ENCODE data around the gene PCGF2. TPM values are rescaled to one million over a fixed set of nuclear protein-coding genes. Genes with fewer than 3 reads are reported as not detected.

PCGF2 gene
- total RNA-seq, 2 experiments from 2014 or later: 2.6 to 3.3 TPM

- peaks cover 10% of the 10 kb centered on the region for H3K27me3 Mint-ChIP-seq
- no peak overlapping the region for H3K27ac Mint-ChIP-seq
- H3K4me1 Mint-ChIP-seq: peaks cover 13% of the 10 kb centered on the region
- ChIA-PET POLR2A (no interaction called here), CTCF (no interaction called here)
- H3K9me3 Mint-ChIP-seq: no peaks in the 10 kb centered on the region
- DNase-seq: no peak
- H3K4me3 Mint-ChIP-seq: no peak overlapping the region
- H3K36me3 Mint-ChIP-seq (ENCODE audit: low read depth): no peaks in the 10 kb centered on the region
Observed at GRCh38 chr17:38740806-38741205, 7.3 kb downstream of the PCGF2 start.

GRCh38 chr17:38740044-38740443 is 8.1 kb downstream of the PCGF2 start:
- H3K9me3 Mint-ChIP-seq: no peaks in the 10 kb centered on the region
- POLR2A ChIA-PET: no interaction called here
- peaks cover 19% of the 10 kb centered on the region for H3K4me1 Mint-ChIP-seq
- peaks cover 5% of the 10 kb centered on the region for H3K27me3 Mint-ChIP-seq
- H3K36me3 Mint-ChIP-seq (ENCODE audit: low read depth): no peaks in the 10 kb centered on the region
- CTCF ChIA-PET: no interaction called here
- no peak overlapping the region for H3K27ac Mint-ChIP-seq
- DNase-seq: no peak
- H3K4me3 Mint-ChIP-seq: no peak overlapping the region

- H3K27me3 Mint-ChIP-seq: peaks cover 5% of the 10 kb centered on the region
- CTCF ChIA-PET: no interaction called here
Observed at GRCh38 chr17:38739305-38739704, 8.8 kb downstream of the PCGF2 start.

GRCh38 chr17:38738686-38739085 is 9.4 kb downstream of the PCGF2 start:
- DNase-seq: no peak
- Mint-ChIP-seq H3K4me3 (no peak overlapping the region), H3K27me3 (peaks cover 5% of the 10 kb centered on the region), H3K9me3 (no peaks in the 10 kb centered on the region), H3K4me1 (peaks cover 27% of the 10 kb centered on the region), H3K27ac (no peak overlapping the region), H3K36me3 (ENCODE audit: low read depth) (peaks cover under 1% of the 10 kb centered on the region)
- ChIA-PET CTCF (interaction anchor here (0.8 kb wide), 1 partner anchor 20 kb away, joined by 4 read pairs; no protein-coding TSS in a partner anchor), POLR2A (no interaction called here)

More at GRCh38 chr17:38739305-38739704, 8.8 kb downstream of the PCGF2 start:
- POLR2A ChIA-PET: no interaction called here
- Mint-ChIP-seq H3K4me1 (peaks cover 22% of the 10 kb centered on the region), H3K4me3 (no peak overlapping the region), H3K9me3 (no peaks in the 10 kb centered on the region), H3K27ac (no peak overlapping the region), H3K36me3 (ENCODE audit: low read depth) (no peaks in the 10 kb centered on the region)
- no peak for DNase-seq

GRCh38 chr17:38738007-38738662 is 10.0 kb downstream of the PCGF2 start:
- Mint-ChIP-seq H3K36me3 (ENCODE audit: low read depth) (peaks cover 3% of the 10 kb centered on the region), H3K4me3 (no peak overlapping the region), H3K4me1 (peaks cover 28% of the 10 kb centered on the region), H3K9me3 (no peaks in the 10 kb centered on the region), H3K27me3 (peaks cover 5% of the 10 kb centered on the region), H3K27ac (no peak overlapping the region)
- CTCF ChIA-PET: interaction anchor here (0.6 to 4.8 kb wide), 4 partner anchors 11 to 1351 kb away, joined by 3 to 86 read pairs (median 4); partner anchors contain the start of gene EPOP
- POLR2A ChIA-PET: interaction anchor here (1.4 kb wide), 1 partner anchor 10 kb away, joined by 6 read pairs; no protein-coding TSS in a partner anchor
- no peak for DNase-seq

GRCh38 chr17:38735161-38735997 is 12.8 kb downstream of the PCGF2 start:
- CTCF ChIA-PET: interaction anchor here (0.5 to 4.8 kb wide), 32 partner anchors 8 to 888 kb away, joined by 3 to 86 read pairs (median 4); partner anchors contain the start of genes EPOP, MLLT6, PSMB3 and RPL19
- peak; percentile 74 for DNase-seq
- peaks cover 43% of the 10 kb centered on the region for H3K4me1 Mint-ChIP-seq
- POLR2A ChIA-PET: interaction anchor here (0.7 to 3.4 kb wide), 7 partner anchors 13 to 66 kb away, joined by 3 to 22 read pairs (median 6); partner anchors contain the start of genes EPOP, MLLT6 and PSMB3
- no peak overlapping the region for H3K27ac Mint-ChIP-seq
- peaks cover 3% of the 10 kb centered on the region for H3K27me3 Mint-ChIP-seq
- no peak overlapping the region for H3K4me3 Mint-ChIP-seq
- H3K9me3 Mint-ChIP-seq: no peaks in the 10 kb centered on the region
- peaks cover 13% of the 10 kb centered on the region for H3K36me3 Mint-ChIP-seq (ENCODE audit: low read depth)

- DNase-seq: no peak
- H3K27ac Mint-ChIP-seq: peak overlapping the region; percentile 28
- POLR2A ChIA-PET: interaction anchor here (0.7 to 3.4 kb wide), 6 partner anchors 18 to 65 kb away, joined by 3 to 22 read pairs (median 5); partner anchors contain the start of genes EPOP, MLLT6 and PSMB3
- no peak overlapping the region for H3K4me3 Mint-ChIP-seq
- no peaks in the 10 kb centered on the region for H3K9me3 Mint-ChIP-seq
- H3K4me1 Mint-ChIP-seq: peaks cover 46% of the 10 kb centered on the region
- CTCF ChIA-PET: interaction anchor here (0.6 to 4.8 kb wide), 24 partner anchors 10 to 887 kb away, joined by 3 to 86 read pairs (median 6); partner anchors contain the start of genes EPOP, MLLT6, PSMB3 and RPL23
- H3K36me3 Mint-ChIP-seq (ENCODE audit: low read depth): peaks cover 16% of the 10 kb centered on the region
- H3K27me3 Mint-ChIP-seq: peaks cover 2% of the 10 kb centered on the region
Observed at GRCh38 chr17:38733982-38734973, 13.9 kb downstream of the PCGF2 start.

GRCh38 chr17:38733282-38733981 is 14.7 kb downstream of the PCGF2 start:
- peaks cover 24% of the 10 kb centered on the region for H3K36me3 Mint-ChIP-seq (ENCODE audit: low read depth)
- H3K27ac Mint-ChIP-seq: peak overlapping the region; percentile 63
- no peaks in the 10 kb centered on the region for H3K9me3 Mint-ChIP-seq
- no peak for DNase-seq
- POLR2A ChIA-PET: interaction anchor here (3.4 kb wide), 1 partner anchor 58 kb away, joined by 15 read pairs; the partner anchor contains the start of gene EPOP
- H3K27me3 Mint-ChIP-seq: no peaks in the 10 kb centered on the region
- CTCF ChIA-PET: interaction anchor here (2.5 to 4.8 kb wide), 2 partner anchors 27 to 57 kb away, joined by 17 to 86 read pairs; partner anchors contain the start of gene EPOP
- H3K4me1 Mint-ChIP-seq: peaks cover 55% of the 10 kb centered on the region
- peak overlapping the region; percentile 11 for H3K4me3 Mint-ChIP-seq

GRCh38 chr17:38732376-38733281 is 15.5 kb downstream of the PCGF2 start:
- peak overlapping the region; percentile 73 for H3K27ac Mint-ChIP-seq
- H3K36me3 Mint-ChIP-seq (ENCODE audit: low read depth): peaks cover 32% of the 10 kb centered on the region
- ChIA-PET POLR2A (interaction anchor here (1.1 to 4.8 kb wide), 7 partner anchors 13 to 173 kb away, joined by 3 to 52 read pairs (median 10); partner anchors contain the start of genes EPOP, MLLT6 and RPL23), CTCF (interaction anchor here (1.8 to 2.6 kb wide), 3 partner anchors 26 to 175 kb away, joined by 5 to 18 read pairs (median 9); no protein-coding TSS in a partner anchor)
- DNase-seq: no peak
- no peaks in the 10 kb centered on the region for H3K27me3 Mint-ChIP-seq
- no peaks in the 10 kb centered on the region for H3K9me3 Mint-ChIP-seq
- peak overlapping the region; percentile 99 for H3K4me3 Mint-ChIP-seq
- H3K4me1 Mint-ChIP-seq: peaks cover 63% of the 10 kb centered on the region

- H3K27me3 Mint-ChIP-seq: no peaks in the 10 kb centered on the region
- no peaks in the 10 kb centered on the region for H3K9me3 Mint-ChIP-seq
- ChIA-PET CTCF (interaction anchor here (0.6 to 2.6 kb wide), 6 partner anchors 11 to 174 kb away, joined by 3 to 18 read pairs (median 4); no protein-coding TSS in a partner anchor), POLR2A (interaction anchor here (0.8 to 4.8 kb wide), 12 partner anchors 9 to 173 kb away, joined by 3 to 52 read pairs (median 6); partner anchors contain the start of genes EPOP, MLLT6 and RPL23)
- DNase-seq: no peak
- H3K4me3 Mint-ChIP-seq: peak overlapping the region; percentile 99
- peaks cover 72% of the 10 kb centered on the region for H3K4me1 Mint-ChIP-seq
- H3K27ac Mint-ChIP-seq: peak overlapping the region; percentile 73
- peaks cover 34% of the 10 kb centered on the region for H3K36me3 Mint-ChIP-seq (ENCODE audit: low read depth)
Observed at GRCh38 chr17:38731526-38732294, 16.4 kb downstream of the PCGF2 start.
